Measurements from ENCODE around the gene CEBPZ. TPM values are rescaled to one million over a fixed set of nuclear protein-coding genes. Genes with fewer than 3 reads are reported as not detected.
"Not testable (repeated sequence)": the region's sequence is repeated elsewhere in the genome, so short reads cannot be mapped to it uniquely, and the experiment has no call there.

Gene CEBPZ
- total RNA-seq, 1 donor from 2014 or later, result 48.4 TPM

DNA sequence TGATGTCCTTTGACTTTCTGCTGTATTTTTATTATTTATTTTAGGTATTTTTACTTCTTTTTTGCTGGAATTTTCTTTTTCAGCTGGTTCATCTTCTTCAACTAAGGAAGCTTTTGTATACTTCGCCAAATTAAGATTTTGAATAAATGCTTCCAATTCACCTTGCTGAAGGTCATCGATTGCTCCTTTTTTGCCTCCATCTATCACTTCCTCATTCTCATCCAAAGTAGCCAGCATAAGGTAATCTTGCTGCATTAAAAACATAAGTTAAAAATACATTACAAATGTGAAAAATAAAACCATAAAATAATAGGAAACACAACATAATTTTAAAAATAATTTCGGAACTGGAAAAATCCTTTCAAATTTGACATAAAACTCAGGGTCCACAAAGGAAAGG lies 2.6 kb downstream of the CEBPZ start:
- Mint-ChIP-seq H3K4me1 (ENCODE audit: low read depth) (peaks cover 18% of the 10 kb centered on the region), H3K9me3 (ENCODE audit: low read depth) (no peaks in the 10 kb centered on the region), H3K36me3 (ENCODE audit: insufficient read depth) (peaks cover 4% of the 10 kb centered on the region), H3K4me3 (ENCODE audit: low read depth) (no peak overlapping the region), H3K27ac (no peak overlapping the region), H3K27me3 (no peaks in the 10 kb centered on the region)
- TF ChIP-seq, protein P1, sequence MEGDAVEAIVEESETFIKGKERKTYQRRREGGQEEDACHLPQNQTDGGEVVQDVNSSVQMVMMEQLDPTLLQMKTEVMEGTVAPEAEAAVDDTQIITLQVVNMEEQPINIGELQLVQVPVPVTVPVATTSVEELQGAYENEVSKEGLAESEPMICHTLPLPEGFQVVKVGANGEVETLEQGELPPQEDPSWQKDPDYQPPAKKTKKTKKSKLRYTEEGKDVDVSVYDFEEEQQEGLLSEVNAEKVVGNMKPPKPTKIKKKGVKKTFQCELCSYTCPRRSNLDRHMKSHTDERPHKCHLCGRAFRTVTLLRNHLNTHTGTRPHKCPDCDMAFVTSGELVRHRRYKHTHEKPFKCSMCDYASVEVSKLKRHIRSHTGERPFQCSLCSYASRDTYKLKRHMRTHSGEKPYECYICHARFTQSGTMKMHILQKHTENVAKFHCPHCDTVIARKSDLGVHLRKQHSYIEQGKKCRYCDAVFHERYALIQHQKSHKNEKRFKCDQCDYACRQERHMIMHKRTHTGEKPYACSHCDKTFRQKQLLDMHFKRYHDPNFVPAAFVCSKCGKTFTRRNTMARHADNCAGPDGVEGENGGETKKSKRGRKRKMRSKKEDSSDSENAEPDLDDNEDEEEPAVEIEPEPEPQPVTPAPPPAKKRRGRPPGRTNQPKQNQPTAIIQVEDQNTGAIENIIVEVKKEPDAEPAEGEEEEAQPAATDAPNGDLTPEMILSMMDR (IDR thresholded peaks at IDR 0.05; ENCODE audit: unreplicated experiment), result no peak
- no peak for DNase-seq (ENCODE audit: low spot score, unreplicated experiment)

DNA sequence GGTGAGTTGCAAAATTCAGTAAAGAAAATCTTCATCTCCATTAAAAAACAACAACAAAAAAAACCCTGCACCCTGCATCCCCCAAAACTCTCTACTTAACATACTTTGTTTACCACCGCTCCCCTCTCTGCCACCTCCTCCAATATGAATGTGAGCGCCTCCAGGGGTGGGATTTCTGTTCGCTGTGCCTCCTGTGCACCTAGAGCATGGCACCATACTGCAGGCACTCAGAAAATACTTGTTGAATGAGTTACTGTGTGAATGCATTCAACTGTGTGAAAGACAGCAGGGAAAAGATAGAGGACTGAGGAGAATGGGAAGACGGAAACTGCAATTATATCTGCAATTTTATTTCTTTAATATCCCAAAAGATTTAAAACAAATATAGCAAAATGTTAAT lies 4.5 kb downstream of the CEBPZ start:
- H3K4me1 Mint-ChIP-seq (ENCODE audit: low read depth), result peaks cover 18% of the 10 kb centered on the region
- TF ChIP-seq, protein P1 (IDR thresholded peaks at IDR 0.05; ENCODE audit: unreplicated experiment), result no peak
- no peak overlapping the region for H3K27ac Mint-ChIP-seq
- H3K9me3 Mint-ChIP-seq (ENCODE audit: low read depth), result no peaks in the 10 kb centered on the region
- H3K36me3 Mint-ChIP-seq (ENCODE audit: insufficient read depth), result peaks cover 9% of the 10 kb centered on the region
- no peak for DNase-seq (ENCODE audit: low spot score, unreplicated experiment)
- H3K27me3 Mint-ChIP-seq, result no peaks in the 10 kb centered on the region
- no peak overlapping the region for H3K4me3 Mint-ChIP-seq (ENCODE audit: low read depth)

DNA sequence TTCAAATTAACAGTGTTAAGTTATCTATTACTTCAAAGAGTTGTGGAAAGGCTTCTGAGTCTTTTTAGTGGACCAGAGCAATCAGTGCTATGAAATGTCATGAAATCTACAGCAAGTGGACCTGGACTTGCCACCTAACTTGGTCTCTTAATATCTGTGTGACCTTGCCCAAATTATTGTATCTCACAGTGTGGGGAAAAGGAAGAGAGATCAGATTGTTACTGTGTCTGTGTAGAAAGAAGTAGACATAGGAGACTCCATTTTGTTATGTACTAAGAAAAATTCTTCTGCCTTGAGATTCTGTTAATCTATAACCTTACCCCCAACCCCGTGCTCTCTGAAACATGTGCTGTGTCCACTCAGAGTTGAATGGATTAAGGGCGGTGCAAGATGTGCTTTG lies 6.3 kb downstream of the CEBPZ start:
- not testable (repeated sequence) for H3K4me3 Mint-ChIP-seq (ENCODE audit: low read depth); H3K9me3 Mint-ChIP-seq (ENCODE audit: low read depth); DNase-seq (ENCODE audit: low spot score, unreplicated experiment); H3K27me3 Mint-ChIP-seq
- Mint-ChIP-seq H3K27ac (peak overlapping the region; percentile 49), H3K4me1 (ENCODE audit: low read depth) (peaks cover 18% of the 10 kb centered on the region), H3K36me3 (ENCODE audit: insufficient read depth) (peaks cover 16% of the 10 kb centered on the region)

DNA sequence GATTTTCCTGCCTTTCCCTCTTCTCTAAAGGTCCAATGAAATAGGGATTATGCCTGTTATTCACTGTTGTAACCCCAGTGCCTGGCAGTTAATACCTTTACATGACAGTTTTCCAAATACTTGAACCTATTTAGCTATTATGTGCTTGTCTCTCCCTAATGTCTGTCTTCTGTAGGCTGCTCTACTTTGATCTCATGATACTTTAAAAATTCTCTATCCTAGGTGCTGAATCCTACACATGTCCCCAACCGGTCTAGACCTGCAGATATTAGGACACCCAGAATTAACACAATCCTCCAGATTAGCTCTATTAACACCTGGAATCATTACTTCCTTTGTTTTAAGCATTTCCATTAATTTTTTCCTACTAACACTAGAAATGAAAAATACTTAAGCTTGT lies 7.3 kb downstream of the CEBPZ start:
- Mint-ChIP-seq H3K36me3 (ENCODE audit: insufficient read depth) (peaks cover 20% of the 10 kb centered on the region), H3K27me3 (no peaks in the 10 kb centered on the region), H3K4me3 (ENCODE audit: low read depth) (no peak overlapping the region), H3K9me3 (ENCODE audit: low read depth) (no peaks in the 10 kb centered on the region), H3K4me1 (ENCODE audit: low read depth) (peaks cover 14% of the 10 kb centered on the region), H3K27ac (no peak overlapping the region)
- no peak for DNase-seq (ENCODE audit: low spot score, unreplicated experiment)
- TF ChIP-seq, protein P1 (IDR thresholded peaks at IDR 0.05; ENCODE audit: unreplicated experiment), result no peak

DNA sequence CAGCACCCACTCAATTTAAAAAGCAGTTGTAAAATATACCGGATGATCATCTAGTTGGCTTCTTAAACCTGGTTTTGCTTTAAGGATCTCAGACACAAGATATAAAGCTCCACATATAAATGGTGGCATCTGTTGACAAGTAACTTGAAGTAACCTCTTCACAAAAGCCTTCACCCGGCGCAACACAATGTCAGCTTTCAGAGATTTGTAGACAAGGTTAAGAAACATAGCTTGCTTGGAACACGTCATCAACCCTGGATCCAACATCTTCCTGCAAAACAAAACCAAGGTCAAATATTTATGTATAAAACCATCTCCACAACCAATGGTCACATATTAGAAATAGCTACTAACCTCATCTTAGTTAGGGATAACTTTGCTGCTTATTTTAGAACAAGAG lies 8.3 kb downstream of the CEBPZ start:
- Mint-ChIP-seq H3K27me3 (no peaks in the 10 kb centered on the region), H3K4me3 (ENCODE audit: low read depth) (no peak overlapping the region), H3K9me3 (ENCODE audit: low read depth) (no peaks in the 10 kb centered on the region), H3K27ac (no peak overlapping the region), H3K4me1 (ENCODE audit: low read depth) (peaks cover 14% of the 10 kb centered on the region), H3K36me3 (ENCODE audit: insufficient read depth) (peaks cover 21% of the 10 kb centered on the region)
- TF ChIP-seq, protein P1 (IDR thresholded peaks at IDR 0.05; ENCODE audit: unreplicated experiment), result no peak
- DNase-seq (ENCODE audit: low spot score, unreplicated experiment), result no peak

DNA sequence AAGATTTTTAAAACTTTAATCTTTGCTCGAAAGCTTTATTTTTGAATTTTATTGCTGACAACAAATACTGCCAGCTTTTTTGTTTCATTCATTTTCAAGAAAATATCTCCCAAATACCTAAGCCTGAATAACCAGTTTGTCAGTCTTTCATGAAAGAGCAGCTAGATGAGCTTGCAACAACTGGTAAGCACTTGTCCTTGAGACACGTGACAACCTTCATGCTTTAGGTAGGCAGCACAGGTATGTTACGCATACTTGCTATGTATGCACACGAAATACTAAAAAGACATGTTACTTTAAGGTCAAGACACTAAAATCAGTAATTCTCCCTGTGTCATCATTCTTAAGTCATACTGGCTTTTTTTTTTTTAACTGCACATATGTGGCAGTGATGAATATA lies 12.3 kb downstream of the CEBPZ start:
- TF ChIP-seq, protein P1 (IDR thresholded peaks at IDR 0.05; ENCODE audit: unreplicated experiment), result no peak
- peaks cover 25% of the 10 kb centered on the region for H3K36me3 Mint-ChIP-seq (ENCODE audit: insufficient read depth)
- H3K9me3 Mint-ChIP-seq (ENCODE audit: low read depth), result no peaks in the 10 kb centered on the region
- no peak overlapping the region for H3K4me3 Mint-ChIP-seq (ENCODE audit: low read depth)
- H3K4me1 Mint-ChIP-seq (ENCODE audit: low read depth), result no peaks in the 10 kb centered on the region
- DNase-seq (ENCODE audit: low spot score, unreplicated experiment), result no peak
- no peak overlapping the region for H3K27ac Mint-ChIP-seq
- no peaks in the 10 kb centered on the region for H3K27me3 Mint-ChIP-seq

All from progenitor cell of endocrine pancreas (in vitro differentiated cells).